ENCODE data around the gene MSI2.

The MSI2 gene

GRCh38 chr17:57247261-57247660 is 9.1 kb upstream of the MSI2 start:
- no peak for DNase-seq (ENCODE audit: low read depth)

GRCh38 chr17:57247913-57248312 is 8.4 kb upstream of the MSI2 start:
- no peak for DNase-seq (ENCODE audit: low read depth)

GRCh38 chr17:57249520-57249919 is 6.8 kb upstream of the MSI2 start:
- DNase-seq (ENCODE audit: low read depth) = no peak

- no peak for DNase-seq (ENCODE audit: low read depth)
Observed at GRCh38 chr17:57251211-57251787, 5.0 kb upstream of the MSI2 start.

GRCh38 chr17:57253362-57254065 is 2.8 kb upstream of the MSI2 start:
- DNase-seq (ENCODE audit: low read depth) = no peak

- DNase-seq (ENCODE audit: low read depth) = no peak
Observed at GRCh38 chr17:57255182-57255775, 1.0 kb upstream of the MSI2 start.

GRCh38 chr17:57256708-57257112 is 387 bp downstream of the MSI2 start:
- DNase-seq (ENCODE audit: low read depth) = no peak

GRCh38 chr17:57257195-57257894 is 1.0 kb downstream of the MSI2 start:
- no peak for DNase-seq (ENCODE audit: low read depth)

GRCh38 chr17:57257895-57258851 is 1.9 kb downstream of the MSI2 start:
- DNase-seq (ENCODE audit: low read depth) = no peak

GRCh38 chr17:57259306-57259705 is 3.0 kb downstream of the MSI2 start:
- DNase-seq (ENCODE audit: low read depth) = no peak

- DNase-seq (ENCODE audit: low read depth) = no peak
Observed at GRCh38 chr17:57259817-57260216, 3.5 kb downstream of the MSI2 start.

- DNase-seq (ENCODE audit: low read depth) = no peak
Observed at GRCh38 chr17:57260325-57261083, 4.2 kb downstream of the MSI2 start.

- DNase-seq (ENCODE audit: low read depth) = no peak
Observed at GRCh38 chr17:57261084-57261461, 4.8 kb downstream of the MSI2 start.

GRCh38 chr17:57262557-57262956 is 6.2 kb downstream of the MSI2 start:
- no peak for DNase-seq (ENCODE audit: low read depth)

- no peak for DNase-seq (ENCODE audit: low read depth)
Observed at GRCh38 chr17:57264250-57264649, 7.9 kb downstream of the MSI2 start.

GRCh38 chr17:57264776-57265175 is 8.5 kb downstream of the MSI2 start:
- DNase-seq (ENCODE audit: low read depth) = no peak

- DNase-seq (ENCODE audit: low read depth) = no peak
Observed at GRCh38 chr17:57266902-57267311, 10.6 kb downstream of the MSI2 start.

- no peak for DNase-seq (ENCODE audit: low read depth)
Observed at GRCh38 chr17:57268181-57268580, 11.9 kb downstream of the MSI2 start.

GRCh38 chr17:57269052-57269451 is 12.7 kb downstream of the MSI2 start:
- no peak for DNase-seq (ENCODE audit: low read depth)

GRCh38 chr17:57269598-57270255 is 13.4 kb downstream of the MSI2 start:
- no peak for DNase-seq (ENCODE audit: low read depth)
